ENCODE measurements around the gene EGLN1. TPM values are rescaled to one million over a fixed set of nuclear protein-coding genes. Genes with fewer than 3 reads are reported as not detected.

The EGLN1 gene
- total RNA-seq, 1 donor from 2014 or later = 26.3 TPM

GRCh38 chr1:231420959-231421545 is 1.0 kb downstream of the EGLN1 start:
- peak overlapping the region; percentile 79 to 86 for H3K4me3 ChIP-seq
- peaks cover 51% of the 10 kb centered on the region for H3K4me1 ChIP-seq
- TF ChIP-seq POLR2AphosphoS5 (IDR thresholded peaks at IDR 0.05; ENCODE audit: insufficient read depth in 1 of 2, low read depth in 1 of 2) = peak in 1 of 2 donors; percentile 63
- no peak for TF ChIP-seq POLR2A (IDR thresholded peaks at IDR 0.05)
- no peak for TF ChIP-seq CTCF (IDR thresholded peaks at IDR 0.05)
- H3K27ac ChIP-seq = peak overlapping the region; percentile 99
- H3K9me3 ChIP-seq = no peaks in the 10 kb centered on the region
- H3K27me3 ChIP-seq = no peaks in the 10 kb centered on the region
- intact Hi-C loops (cut with DNase I) = loop anchor here (10.0 kb wide), 1 partner anchor 66 kb away; no protein-coding TSS in a partner anchor
- no peaks in the 10 kb centered on the region for H3K36me3 ChIP-seq
- DNase-seq (ENCODE audit: extremely low spot score in 2 of 2) = peak in 1 of 2 donors; percentile 89

- Histone ChIP-seq H3K27ac (peak overlapping the region; percentile 99), H3K4me3 (peak overlapping the region; percentile 79 to 86), H3K36me3 (no peaks in the 10 kb centered on the region), H3K9me3 (no peaks in the 10 kb centered on the region), H3K4me1 (peaks cover 57% of the 10 kb centered on the region), H3K27me3 (no peaks in the 10 kb centered on the region)
- DNase-seq (ENCODE audit: extremely low spot score in 2 of 2) = no peak
- TF ChIP-seq POLR2A (IDR thresholded peaks at IDR 0.05) (no peak), POLR2AphosphoS5 (IDR thresholded peaks at IDR 0.05; ENCODE audit: insufficient read depth in 1 of 2, low read depth in 1 of 2) (no peak), CTCF (IDR thresholded peaks at IDR 0.05) (no peak)
- intact Hi-C loops (cut with DNase I) = loop anchor here (10.0 kb wide), 1 partner anchor 66 kb away; no protein-coding TSS in a partner anchor
Measured at GRCh38 chr1:231420299-231420958, 1.7 kb downstream of the EGLN1 start.

GRCh38 chr1:231419738-231420298 is 2.3 kb downstream of the EGLN1 start:
- TF ChIP-seq CTCF (IDR thresholded peaks at IDR 0.05) = no peak
- H3K4me3 ChIP-seq = peak overlapping the region; percentile 79 to 86
- intact Hi-C loops (cut with DNase I) = loop anchor here (10.0 kb wide), 1 partner anchor 65 kb away; no protein-coding TSS in a partner anchor
- H3K9me3 ChIP-seq = no peaks in the 10 kb centered on the region
- peak overlapping the region; percentile 99 for H3K27ac ChIP-seq
- DNase-seq (ENCODE audit: extremely low spot score in 2 of 2) = no peak
- H3K4me1 ChIP-seq = peaks cover 62% of the 10 kb centered on the region
- H3K36me3 ChIP-seq = no peaks in the 10 kb centered on the region
- no peaks in the 10 kb centered on the region for H3K27me3 ChIP-seq

- Histone ChIP-seq H3K4me1 (peaks cover 69% of the 10 kb centered on the region), H3K9me3 (no peaks in the 10 kb centered on the region), H3K27ac (peak overlapping the region; percentile 99), H3K36me3 (no peaks in the 10 kb centered on the region), H3K4me3 (peak overlapping the region; percentile 79 to 86), H3K27me3 (no peaks in the 10 kb centered on the region)
- DNase-seq (ENCODE audit: extremely low spot score in 2 of 2) = no peak
- intact Hi-C loops (cut with DNase I) = no loop called here
- TF ChIP-seq CTCF (IDR thresholded peaks at IDR 0.05) = no peak
- TF ChIP-seq POLR2A (IDR thresholded peaks at IDR 0.05) = no peak
Measured at GRCh38 chr1:231419147-231419546, 2.9 kb downstream of the EGLN1 start.

GRCh38 chr1:231418741-231419107 is 3.4 kb downstream of the EGLN1 start:
- no peak for DNase-seq (ENCODE audit: extremely low spot score in 2 of 2)
- Histone ChIP-seq H3K36me3 (no peaks in the 10 kb centered on the region), H3K4me3 (peak overlapping the region; percentile 79 to 86), H3K9me3 (no peaks in the 10 kb centered on the region), H3K27me3 (no peaks in the 10 kb centered on the region), H3K27ac (peak overlapping the region; percentile 99), H3K4me1 (peaks cover 71% of the 10 kb centered on the region)
- TF ChIP-seq CTCF (IDR thresholded peaks at IDR 0.05) = no peak
- no peak for TF ChIP-seq POLR2A (IDR thresholded peaks at IDR 0.05)
- TF ChIP-seq POLR2AphosphoS5 (IDR thresholded peaks at IDR 0.05; ENCODE audit: insufficient read depth in 1 of 2, low read depth in 1 of 2) = no peak
- intact Hi-C loops (cut with DNase I) = no loop called here
